Astrocyte (in vitro differentiated cells and primary cell): ENCODE data around the gene MAP6.

Experiments
- EZH2 ChIP-seq: IDR thresholded peaks from 2 replicates; pipeline ENCODE4 v1.6.1; 2012; ENCODE audit warnings: mild to moderate bottlenecking, low read length, inconsistent platforms; ENCODE audit not compliant: insufficient read depth
- TF ChIP-seq, protein P1 (sequence below): IDR thresholded peaks from 2 replicates; pipeline ENCODE4 v1.5.1; 2011; ENCODE audit warnings: low read depth, mild to moderate bottlenecking, inconsistent platforms, low read length, moderate library complexity; ENCODE audit not compliant: insufficient read depth

DNA sequence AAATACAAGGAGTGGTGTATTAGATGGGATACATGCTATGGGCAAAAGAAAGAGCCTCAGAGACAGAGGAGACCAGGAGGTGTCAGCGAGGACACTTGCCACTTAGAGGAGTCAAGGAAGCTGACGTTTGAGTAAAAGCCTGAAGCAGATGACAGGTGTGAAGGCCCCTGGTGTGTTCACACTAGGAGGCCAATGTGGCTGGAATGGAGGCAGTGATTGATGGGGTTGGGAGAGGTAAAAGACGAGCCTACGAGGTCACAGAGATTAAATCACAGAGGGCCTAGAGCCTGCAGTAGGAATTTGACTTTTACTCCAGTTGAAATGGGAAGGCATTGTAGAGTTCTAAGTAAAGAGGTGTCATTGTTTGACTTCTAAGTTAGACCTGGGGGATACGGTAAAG is 131.1 kb downstream of the MAP6 start:
- TF ChIP-seq, protein P1, sequence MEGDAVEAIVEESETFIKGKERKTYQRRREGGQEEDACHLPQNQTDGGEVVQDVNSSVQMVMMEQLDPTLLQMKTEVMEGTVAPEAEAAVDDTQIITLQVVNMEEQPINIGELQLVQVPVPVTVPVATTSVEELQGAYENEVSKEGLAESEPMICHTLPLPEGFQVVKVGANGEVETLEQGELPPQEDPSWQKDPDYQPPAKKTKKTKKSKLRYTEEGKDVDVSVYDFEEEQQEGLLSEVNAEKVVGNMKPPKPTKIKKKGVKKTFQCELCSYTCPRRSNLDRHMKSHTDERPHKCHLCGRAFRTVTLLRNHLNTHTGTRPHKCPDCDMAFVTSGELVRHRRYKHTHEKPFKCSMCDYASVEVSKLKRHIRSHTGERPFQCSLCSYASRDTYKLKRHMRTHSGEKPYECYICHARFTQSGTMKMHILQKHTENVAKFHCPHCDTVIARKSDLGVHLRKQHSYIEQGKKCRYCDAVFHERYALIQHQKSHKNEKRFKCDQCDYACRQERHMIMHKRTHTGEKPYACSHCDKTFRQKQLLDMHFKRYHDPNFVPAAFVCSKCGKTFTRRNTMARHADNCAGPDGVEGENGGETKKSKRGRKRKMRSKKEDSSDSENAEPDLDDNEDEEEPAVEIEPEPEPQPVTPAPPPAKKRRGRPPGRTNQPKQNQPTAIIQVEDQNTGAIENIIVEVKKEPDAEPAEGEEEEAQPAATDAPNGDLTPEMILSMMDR, result no peak
- TF ChIP-seq EZH2, result no peak
